Measurements from ENCODE around the gene ST8SIA6. TPM values are rescaled to one million over a fixed set of nuclear protein-coding genes. Genes with fewer than 3 reads are reported as not detected.

The ST8SIA6 gene
- total RNA-seq, 4 donors from 2014 or later: 0.45 to 5.6 (median 1.5) TPM

GRCh38 chr10:17386616-17387075, 67.7 kb downstream of the ST8SIA6 start:
- no peak for DNase-seq
- Histone ChIP-seq H3K27me3 (no peaks in the 10 kb centered on the region), H3K4me1 (no peaks in the 10 kb centered on the region), H3K4me3 (replicated peaks in 1 of 3) (no peak overlapping the region), H3K9me3 (no peaks in the 10 kb centered on the region), H3K36me3 (no peaks in the 10 kb centered on the region), H3K27ac (no peak overlapping the region)
- WGBS, 2 donors: 93 to 94% methylated on average over 15 of the region's 15 CpGs
- intact Hi-C loops (cut with DNase I): no loop called here
- TF ChIP-seq CTCF (IDR thresholded peaks at IDR 0.05) (no peak), POLR2A (IDR thresholded peaks at IDR 0.05) (no peak)

GRCh38 chr10:17386021-17386420, 68.4 kb downstream of the ST8SIA6 start:
- H3K27ac ChIP-seq: no peak overlapping the region
- no peaks in the 10 kb centered on the region for H3K27me3 ChIP-seq
- no peak for DNase-seq
- no peaks in the 10 kb centered on the region for H3K9me3 ChIP-seq
- intact Hi-C loops (cut with DNase I): no loop called here
- TF ChIP-seq CTCF (IDR thresholded peaks at IDR 0.05): no peak
- TF ChIP-seq POLR2A (IDR thresholded peaks at IDR 0.05): no peak
- H3K4me1 ChIP-seq: no peaks in the 10 kb centered on the region
- H3K4me3 ChIP-seq (replicated peaks in 1 of 3): no peak overlapping the region
- WGBS, 2 donors: 99% methylated on average over 16 to 18 of the region's 18 CpGs
- H3K36me3 ChIP-seq: no peaks in the 10 kb centered on the region

- Histone ChIP-seq H3K9me3 (no peaks in the 10 kb centered on the region), H3K27ac (no peak overlapping the region), H3K36me3 (no peaks in the 10 kb centered on the region), H3K4me3 (replicated peaks in 1 of 3) (no peak overlapping the region), H3K27me3 (no peaks in the 10 kb centered on the region), H3K4me1 (no peaks in the 10 kb centered on the region)
- intact Hi-C loops (cut with DNase I): no loop called here
- no peak for DNase-seq
- WGBS, 2 donors: 85 to 90% methylated on average over 6 of the region's 6 CpGs
- no peak for TF ChIP-seq POLR2A (IDR thresholded peaks at IDR 0.05)
- TF ChIP-seq CTCF (IDR thresholded peaks at IDR 0.05): no peak
Observed at GRCh38 chr10:17385066-17385465, 69.3 kb downstream of the ST8SIA6 start.

GRCh38 chr10:17383801-17384555, 70.4 kb downstream of the ST8SIA6 start:
- WGBS, 2 donors: 42 to 46% methylated on average over 7 of the region's 7 CpGs
- intact Hi-C loops (cut with DNase I): no loop called here
- no peak overlapping the region for H3K4me3 ChIP-seq (replicated peaks in 1 of 3)
- TF ChIP-seq CTCF (IDR thresholded peaks at IDR 0.05) (no peak), POLR2A (IDR thresholded peaks at IDR 0.05) (no peak)
- H3K9me3 ChIP-seq: no peaks in the 10 kb centered on the region
- no peak overlapping the region for H3K27ac ChIP-seq
- DNase-seq: no peak
- no peaks in the 10 kb centered on the region for H3K27me3 ChIP-seq
- H3K4me1 ChIP-seq: no peaks in the 10 kb centered on the region
- H3K36me3 ChIP-seq: no peaks in the 10 kb centered on the region

GRCh38 chr10:17381502-17382142, 72.8 kb downstream of the ST8SIA6 start:
- TF ChIP-seq CTCF (IDR thresholded peaks at IDR 0.05) (no peak), POLR2A (IDR thresholded peaks at IDR 0.05) (no peak)
- H3K27ac ChIP-seq: no peak overlapping the region

More at GRCh38 chr10:17381502-17382142, 72.8 kb downstream of the ST8SIA6 start:
- Histone ChIP-seq H3K4me3 (replicated peaks in 1 of 3) (no peak overlapping the region), H3K9me3 (no peaks in the 10 kb centered on the region), H3K4me1 (no peaks in the 10 kb centered on the region), H3K27me3 (no peaks in the 10 kb centered on the region), H3K36me3 (no peaks in the 10 kb centered on the region)
- intact Hi-C loops (cut with DNase I): no loop called here
- no peak for DNase-seq
- WGBS, 2 donors: 79 to 88% methylated on average over 4 of the region's 4 CpGs
